Raji (cell line): Measurements from ENCODE around the gene FBXO17.

Experiments
- POLR2A ChIP-seq: IDR thresholded peaks from 2 replicates; pipeline ENCODE4 v1.6.1; 2011; ENCODE audit warnings: low read depth, low read length, control low read depth; ENCODE audit not compliant: insufficient read depth

The FBXO17 gene, protein sequence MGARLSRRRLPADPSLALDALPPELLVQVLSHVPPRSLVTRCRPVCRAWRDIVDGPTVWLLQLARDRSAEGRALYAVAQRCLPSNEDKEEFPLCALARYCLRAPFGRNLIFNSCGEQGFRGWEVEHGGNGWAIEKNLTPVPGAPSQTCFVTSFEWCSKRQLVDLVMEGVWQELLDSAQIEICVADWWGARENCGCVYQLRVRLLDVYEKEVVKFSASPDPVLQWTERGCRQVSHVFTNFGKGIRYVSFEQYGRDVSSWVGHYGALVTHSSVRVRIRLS

DNA sequence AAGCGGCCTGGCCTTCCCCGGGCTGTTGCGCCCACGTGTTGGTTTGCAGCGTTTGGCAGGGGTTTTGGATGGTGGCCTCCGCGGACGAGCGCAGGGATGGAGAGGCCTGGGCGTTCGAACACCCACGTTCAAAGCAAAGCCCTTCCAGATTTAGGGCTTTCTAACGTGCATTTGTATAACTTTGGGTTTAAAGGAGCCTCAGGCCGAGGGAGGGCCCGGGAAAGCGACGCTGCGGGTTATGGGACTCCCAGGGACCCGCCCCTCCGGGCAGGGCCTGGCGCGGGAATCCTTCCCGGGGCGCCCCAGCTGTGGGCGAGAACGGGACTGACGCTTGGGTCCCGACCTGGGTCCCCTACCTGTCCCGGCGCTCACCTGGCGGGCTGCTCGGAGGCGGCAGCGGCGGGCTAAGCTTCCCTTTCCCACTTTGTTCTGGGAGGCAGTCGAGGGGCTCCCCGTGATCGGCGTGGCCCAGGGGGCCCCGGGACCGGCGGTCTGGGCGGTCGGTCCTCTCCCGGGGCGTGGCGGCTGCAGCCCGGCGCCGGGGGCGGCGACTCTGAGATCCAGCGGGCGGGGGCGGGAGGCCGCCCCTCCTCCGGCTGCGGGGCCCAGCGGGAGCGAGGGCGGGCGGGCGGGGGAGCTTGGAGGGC lies at the start of gene FBXO17:
FBXO17 (minus strand) TSS at position 529 of the 647 bp plus-strand sequence. CDS start 25,423 bp downstream, outside the sequence.
- TF ChIP-seq POLR2A: no peak

DNA sequence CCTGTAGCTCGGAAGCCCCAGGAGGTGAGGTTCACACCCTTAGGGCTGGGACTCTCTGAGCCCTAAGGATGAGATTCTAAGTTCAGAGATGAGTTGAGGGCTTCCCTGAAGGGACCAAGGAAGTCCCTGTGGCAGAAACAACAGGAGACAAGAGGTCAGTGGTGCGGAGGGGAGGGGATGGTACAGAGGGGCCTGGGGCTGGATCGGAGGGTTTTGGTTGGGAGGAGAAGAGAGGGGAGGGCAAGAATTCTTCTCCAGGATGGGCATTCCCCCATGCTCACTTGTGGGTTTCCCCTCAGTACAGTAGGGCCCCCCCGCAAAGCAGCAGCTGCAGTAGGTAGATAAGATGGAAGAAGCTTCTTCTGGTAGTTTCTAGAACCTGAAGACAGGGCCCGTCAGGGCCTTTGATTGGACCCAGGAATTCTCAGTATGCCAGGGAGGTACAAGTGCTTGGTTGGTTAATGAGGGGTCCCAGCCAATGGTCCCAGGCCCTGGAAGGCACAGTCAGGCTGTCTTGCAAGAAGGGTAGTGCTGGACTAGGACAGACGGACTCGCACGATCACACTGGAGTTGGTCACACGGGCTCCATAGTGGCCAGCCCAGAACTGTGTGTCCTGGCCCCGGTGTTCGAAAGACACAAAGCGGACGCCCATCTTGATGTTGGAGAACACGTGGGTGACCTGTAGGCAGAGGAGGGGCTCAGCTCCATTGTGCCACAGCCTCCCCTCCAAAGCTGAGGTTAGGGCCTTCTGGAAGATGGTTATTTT lies 49.5 kb upstream of the FBXO17 start:
- TF ChIP-seq POLR2A: no peak

DNA sequence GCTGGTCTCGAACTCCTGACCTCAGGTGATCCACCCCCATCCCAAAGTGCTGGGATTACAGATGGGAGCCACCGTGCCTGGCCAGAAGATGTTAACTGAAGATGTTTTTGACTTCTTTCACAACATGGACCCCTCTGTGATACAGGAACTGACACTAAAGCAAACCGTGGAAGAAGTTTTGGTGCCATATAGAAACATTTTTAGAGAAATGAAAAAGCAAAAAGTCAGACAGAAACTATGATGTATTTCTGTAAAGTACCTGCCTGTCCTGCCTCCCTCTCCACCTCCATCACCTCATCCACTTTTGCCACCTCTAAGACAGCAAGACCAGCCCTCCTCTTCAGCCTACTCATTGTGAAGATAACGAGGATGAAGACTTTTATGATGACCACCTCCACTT lies 45.5 kb upstream of the FBXO17 start:
- TF ChIP-seq POLR2A: no peak

DNA sequence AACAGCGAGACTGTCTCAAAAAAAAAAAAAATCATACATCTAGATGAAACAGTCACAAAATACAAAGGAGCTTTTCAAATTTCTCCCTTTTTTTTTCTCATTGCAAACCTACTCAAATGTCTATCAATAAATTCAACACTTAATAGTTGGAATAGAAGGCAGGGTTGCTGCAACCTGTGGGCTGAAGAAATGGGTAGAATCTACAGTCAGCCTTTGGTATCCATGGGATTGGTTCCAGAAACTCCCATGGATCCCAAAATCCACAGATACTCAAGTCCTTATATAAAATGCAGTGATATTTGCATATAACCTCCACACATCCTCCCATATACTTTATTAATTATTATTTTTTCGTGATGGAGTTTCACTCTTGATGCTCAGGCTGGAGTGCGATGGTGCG lies 42.1 kb upstream of the FBXO17 start:
- TF ChIP-seq POLR2A: no peak

DNA sequence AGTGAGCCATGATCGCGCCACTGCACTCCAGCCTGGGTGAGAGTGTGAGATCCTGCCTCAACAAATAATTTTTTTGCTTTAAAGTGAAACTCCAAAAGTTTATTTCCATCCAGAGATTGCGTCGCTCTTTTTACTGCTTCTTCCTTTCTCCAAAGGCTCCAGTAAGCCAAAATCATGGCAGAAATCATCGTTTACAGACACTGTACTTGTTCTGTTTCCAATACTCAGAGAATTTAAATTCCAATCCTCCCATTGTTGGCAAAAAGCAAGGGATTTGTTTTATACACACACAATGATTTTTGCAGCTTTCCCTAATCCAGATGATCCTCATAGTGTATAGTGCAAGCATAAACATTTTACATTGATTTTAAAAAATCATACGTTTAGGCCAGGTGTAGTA lies 41.5 kb upstream of the FBXO17 start:
- TF ChIP-seq POLR2A: no peak

DNA sequence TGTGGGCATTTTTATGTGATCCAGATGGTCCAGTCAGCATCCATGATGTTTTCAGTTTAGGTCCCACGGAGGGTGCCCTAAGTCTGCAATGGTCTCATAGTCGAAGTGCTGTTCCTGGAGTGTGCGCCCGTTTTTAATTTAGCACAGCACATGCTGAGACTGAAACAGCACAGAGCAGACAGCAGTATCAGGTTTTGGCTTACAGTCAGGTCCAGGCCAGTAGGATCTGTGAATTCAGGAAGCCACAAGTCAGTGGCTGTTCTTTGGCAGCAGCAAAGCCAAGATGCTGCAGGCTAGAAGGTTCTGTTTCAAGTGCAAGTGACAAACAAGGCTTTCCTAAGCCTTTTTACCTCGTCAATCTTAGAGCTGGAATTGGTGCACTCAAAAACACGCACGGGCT lies 38.5 kb upstream of the FBXO17 start:
- no peak for TF ChIP-seq POLR2A

DNA sequence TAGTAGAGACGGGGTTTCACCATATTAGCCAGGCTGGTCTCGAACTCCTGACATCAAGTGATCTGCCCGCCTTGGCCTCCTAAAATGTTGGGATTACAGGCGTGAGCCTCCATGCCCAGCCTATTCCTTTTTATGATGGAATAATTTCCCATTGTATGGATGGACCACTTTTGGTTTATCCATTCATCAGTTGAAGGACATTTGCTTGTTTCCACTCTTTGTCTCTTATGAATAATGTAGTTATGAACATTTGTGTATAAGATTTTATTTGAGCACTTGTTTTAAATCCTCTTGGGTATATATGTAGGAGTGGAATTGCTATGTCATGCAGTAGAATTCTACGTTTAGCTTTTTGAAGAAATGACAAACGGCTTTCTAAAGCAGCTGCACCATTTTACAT lies 33.5 kb upstream of the FBXO17 start:
- TF ChIP-seq POLR2A: no peak

DNA sequence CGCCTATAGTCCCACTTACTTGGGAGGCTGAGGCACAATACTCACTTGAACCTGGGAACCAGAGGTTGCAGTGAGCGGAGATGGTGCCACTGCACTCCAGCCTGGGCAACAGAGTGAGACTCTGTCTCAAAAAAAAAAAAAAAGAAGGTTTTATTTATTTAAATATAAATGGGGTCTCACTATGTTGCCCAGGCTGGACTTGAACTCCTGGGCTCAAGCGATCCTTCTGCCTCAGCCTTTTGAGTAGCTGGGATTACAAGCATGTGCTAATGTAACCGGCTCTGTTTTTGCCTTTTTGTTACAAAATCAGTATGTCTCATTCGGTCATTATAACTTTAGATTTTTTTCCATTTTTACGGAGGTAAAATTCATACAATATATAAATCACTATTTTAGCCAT lies 32.6 kb upstream of the FBXO17 start:
- no peak for TF ChIP-seq POLR2A

DNA sequence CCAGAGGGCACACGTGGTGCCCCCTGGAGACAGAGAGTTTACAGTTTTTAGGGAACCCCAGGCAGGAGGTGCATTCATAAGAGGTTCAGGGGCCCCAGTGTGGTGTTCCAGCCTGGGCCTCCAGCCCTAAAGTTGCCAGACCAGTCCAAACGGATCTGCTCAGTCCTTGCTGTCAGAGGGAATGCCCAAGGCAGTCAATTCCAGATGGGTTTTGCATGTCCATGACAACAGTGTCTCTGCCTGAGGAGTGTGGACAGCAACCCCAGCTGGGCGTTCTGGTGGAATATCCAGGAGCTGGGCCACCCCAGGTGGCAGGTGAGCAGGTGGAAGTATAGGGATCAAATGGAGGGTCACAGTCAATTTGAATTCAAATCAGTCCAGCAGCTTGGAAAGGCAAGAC lies 31.6 kb upstream of the FBXO17 start:
- no peak for TF ChIP-seq POLR2A

DNA sequence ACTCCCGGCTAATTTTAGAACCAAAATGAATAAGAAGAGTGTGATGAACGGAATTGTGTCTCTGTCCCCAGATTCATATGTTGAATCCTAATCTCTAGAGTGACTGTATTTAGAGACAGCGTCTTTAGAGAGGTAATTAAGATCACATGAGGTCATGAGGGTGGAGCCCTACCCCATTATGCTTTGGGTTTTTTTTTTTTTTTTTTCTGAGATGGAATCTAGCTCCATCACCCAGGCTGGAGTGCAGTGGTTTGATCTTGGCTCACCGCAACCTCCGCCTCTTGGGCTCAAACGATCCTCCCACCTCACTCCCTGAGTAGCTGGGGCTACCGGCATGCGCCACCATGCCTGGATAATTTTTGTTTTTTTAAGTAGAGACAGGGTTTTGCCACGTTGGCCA lies 28.9 kb upstream of the FBXO17 start:
- TF ChIP-seq POLR2A: no peak

DNA sequence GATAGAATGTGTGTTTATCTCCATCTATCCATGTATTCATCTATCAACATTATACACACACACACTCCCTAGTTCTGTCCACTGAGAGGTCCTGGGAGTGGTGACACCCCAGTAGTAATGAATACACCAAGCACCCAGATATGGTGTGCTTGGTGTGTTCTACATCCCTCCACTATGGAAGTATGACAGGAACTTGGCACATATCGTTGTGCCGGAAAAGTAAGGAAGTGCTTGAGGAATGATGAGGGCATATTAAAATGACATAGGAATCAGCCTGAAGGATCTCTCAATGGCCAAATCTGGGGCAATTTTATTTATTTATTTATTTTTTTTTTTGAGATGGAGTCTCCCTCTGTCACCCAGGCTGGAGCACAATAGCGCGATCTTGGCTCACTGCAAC lies 28.3 kb upstream of the FBXO17 start:
- no peak for TF ChIP-seq POLR2A

DNA sequence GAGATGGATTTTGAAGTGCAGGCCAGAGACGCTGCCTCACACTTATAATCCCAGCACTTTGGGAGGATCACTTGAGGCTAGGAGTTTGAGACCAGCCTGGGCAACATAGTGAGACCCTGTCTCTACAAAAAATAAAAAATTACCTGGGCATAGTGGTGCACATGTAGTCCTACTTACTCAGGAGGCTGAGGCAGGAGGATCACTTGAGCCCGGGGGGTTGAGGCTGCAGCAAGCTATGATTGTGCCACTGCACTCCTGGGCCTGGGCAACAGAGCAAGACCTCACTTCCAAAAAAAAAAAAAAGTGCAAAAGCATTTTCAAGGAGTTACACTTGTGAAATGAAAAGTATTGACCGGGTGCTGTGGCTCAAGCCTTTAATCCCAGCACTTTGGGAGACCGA lies 27.6 kb upstream of the FBXO17 start:
- no peak for TF ChIP-seq POLR2A

DNA sequence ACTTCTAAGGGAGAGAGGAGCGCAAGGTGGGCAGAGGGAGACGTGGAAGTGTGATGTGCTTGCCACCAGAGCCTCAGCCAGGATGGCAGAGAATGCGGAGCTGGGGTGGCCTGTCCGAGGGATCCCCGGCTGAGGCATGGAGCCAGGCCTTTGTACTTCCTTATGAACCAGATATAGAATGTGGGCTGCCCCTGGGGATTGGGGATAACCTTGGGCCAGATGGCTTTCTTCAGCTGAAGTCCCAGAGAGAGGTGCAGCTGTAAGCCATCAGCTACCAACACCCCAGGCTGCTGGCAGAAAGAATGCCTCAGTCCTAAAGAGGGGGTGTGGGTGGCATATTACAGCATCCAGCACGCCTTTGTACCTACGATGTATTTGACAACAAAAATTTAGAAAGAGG lies 25.5 kb upstream of the FBXO17 start:
- no peak for TF ChIP-seq POLR2A

DNA sequence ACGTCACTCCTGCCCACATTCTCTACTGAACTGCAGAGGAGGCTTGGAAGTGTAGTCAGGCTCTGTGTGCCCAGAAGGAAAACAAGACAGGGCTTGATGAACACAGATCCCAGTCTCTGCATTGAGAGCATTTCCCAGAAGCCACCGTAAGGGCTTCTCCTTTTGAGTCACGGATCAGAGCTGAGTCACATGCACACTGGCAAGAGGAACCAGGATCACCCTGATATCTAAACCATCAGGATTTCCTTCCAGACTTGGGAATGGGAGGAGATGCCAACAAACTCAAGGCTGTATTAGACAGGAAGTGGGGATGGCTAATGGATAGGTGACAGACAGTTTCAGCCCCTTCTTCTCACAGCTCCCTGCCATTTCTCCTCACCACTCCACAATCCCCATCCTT lies 17.7 kb upstream of the FBXO17 start:
- TF ChIP-seq POLR2A: no peak

DNA sequence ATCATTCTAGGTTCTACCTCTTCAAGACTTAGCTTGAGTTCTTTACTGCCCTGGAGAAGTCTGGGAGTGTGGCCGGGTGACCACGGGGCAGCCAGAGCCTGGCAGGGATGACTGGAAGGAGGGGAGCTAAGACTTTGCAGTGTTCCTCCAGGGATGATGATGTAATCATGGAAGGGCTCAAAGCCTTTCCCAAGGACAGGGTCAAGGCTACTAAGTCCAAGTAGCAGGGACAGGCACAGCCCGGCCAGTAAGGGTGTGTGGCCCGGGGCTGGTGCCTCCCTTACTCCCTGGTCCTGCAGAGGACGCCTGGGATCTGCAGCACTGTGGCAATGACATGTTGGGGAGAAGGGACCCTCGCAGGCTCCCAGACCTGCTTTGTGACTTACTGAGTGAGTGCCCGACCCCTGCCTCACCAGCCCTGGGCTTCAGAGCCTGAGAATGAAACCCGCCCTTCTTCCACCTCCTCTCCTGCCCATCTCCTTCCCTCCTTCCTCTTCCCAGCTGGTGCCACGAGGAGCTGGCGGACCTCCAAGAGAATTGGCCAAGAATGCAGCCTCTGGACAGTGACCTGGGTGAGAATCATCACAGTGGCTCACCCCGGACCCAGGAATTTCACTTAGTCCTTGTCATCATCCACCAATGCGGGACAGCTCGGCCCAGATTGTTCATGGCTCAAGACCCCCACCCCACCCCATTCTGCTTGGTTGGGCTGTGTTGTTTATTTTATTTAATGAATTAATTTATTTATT lies 15.6 kb upstream of the FBXO17 start:
- no peak for TF ChIP-seq POLR2A
